Fibroblast of lung (primary cell): Measurements from ENCODE around the gene CEP128. TPM values are rescaled to one million over a fixed set of nuclear protein-coding genes. Genes with fewer than 3 reads are reported as not detected.
A peak's percentile ranks its signal among the peaks of the same experiment; 100 is the strongest.

Experiments used
- DNase-seq, 2 donors: peaks; one replicate each; pipeline versions ENCODE4 v3.0.0 to v3.0.0-alpha.2; 2010; ENCODE audit warnings: low read depth in 2 of 2
- H2AFZ ChIP-seq: 2 replicates; pipeline ENCODE4 v1.5.1; 2012; ENCODE audit warnings: low read length, control low read depth, inconsistent platforms
- H3K27ac ChIP-seq: 2 replicates; pipeline ENCODE4 v1.5.1; 2011; ENCODE audit warnings: low read length, control low read depth; ENCODE audit not compliant: insufficient read depth
- H3K27me3 ChIP-seq: 2 replicates; pipeline ENCODE4 v1.5.1; 2011; ENCODE audit warnings: mild to moderate bottlenecking, low read length; ENCODE audit not compliant: control insufficient read depth, insufficient read depth
- H3K36me3 ChIP-seq: 2 replicates; pipeline ENCODE4 v1.5.1; 2011; ENCODE audit warnings: low read length; ENCODE audit not compliant: control insufficient read depth, insufficient read depth
- H3K4me1 ChIP-seq: 2 replicates; pipeline ENCODE4 v1.5.1; 2011; ENCODE audit warnings: low read length; ENCODE audit not compliant: control insufficient read depth, insufficient read depth; ENCODE audit errors: extremely low read depth
- H3K4me2 ChIP-seq: 2 replicates; pipeline ENCODE4 v1.5.1; 2011; ENCODE audit warnings: low read length, control low read depth; ENCODE audit not compliant: insufficient read depth; ENCODE audit errors: extremely low read depth
- H3K4me3 ChIP-seq, 4 experiments: fragments of 200-600 bp in 1 of 4; sonication (generic) in 1 of 4; replicated peaks in 1 of 4; 2 replicates each; pipeline ENCODE4 v1.5.1; 2011 to 2016; ENCODE audit warnings: low read length in 4 of 4, low read depth in 3 of 4, mild to moderate bottlenecking in 3 of 4, control low read depth in 2 of 4, inconsistent platforms in 1 of 4, mixed read lengths in 1 of 4; ENCODE audit not compliant: insufficient read depth in 1 of 4; ENCODE audit errors: control extremely low read depth in 1 of 4
- H3K79me2 ChIP-seq: 2 replicates; pipeline ENCODE4 v1.5.1; 2012; ENCODE audit warnings: mild to moderate bottlenecking, low read length, inconsistent platforms; ENCODE audit not compliant: control insufficient read depth, insufficient read depth
- H3K9ac ChIP-seq: 2 replicates; pipeline ENCODE4 v1.5.1; 2011; ENCODE audit warnings: mild to moderate bottlenecking, low read length, control low read depth; ENCODE audit not compliant: insufficient read depth
- H3K9me3 ChIP-seq: 2 replicates; pipeline ENCODE4 v1.5.1; 2012; ENCODE audit warnings: low read depth, low read length; ENCODE audit not compliant: control insufficient read depth, insufficient read depth
- H4K20me1 ChIP-seq: 2 replicates; pipeline ENCODE4 v1.5.1; 2011; ENCODE audit warnings: low read length; ENCODE audit not compliant: control insufficient read depth, insufficient read depth; ENCODE audit errors: extremely low read depth
- EZH2 ChIP-seq: IDR thresholded peaks from 2 replicates; pipeline ENCODE4 v1.5.1; 2012; ENCODE audit warnings: low read length, control low read depth, mild to moderate bottlenecking; ENCODE audit errors: missing control alignments
- polyA plus RNA-seq, 2 donors: library from polyadenylated mRNA; depleted of rRNA in 1 of 2; stranded (reverse) in 1 of 2; unstranded in 1 of 2; fragments of >200 nt; gene quantifications; 2 replicates each; pipeline ENCODE4 v1.2.1, GENCODE V29; 2011 to 2012; ENCODE audit warnings: missing spikeins in 1 of 2
- total RNA-seq: library from RNA; depleted of rRNA; stranded (reverse); fragments of >200 nt; gene quantifications from 2 replicates; pipeline ENCODE4 v1.2.1, GENCODE V29; 2014
- TF ChIP-seq, protein P1 (sequence below), 2 donors: IDR thresholded peaks in 1 of 2; conservative IDR thresholded peaks in 1 of 2; 1 replicate in 1 of 2; 2 replicates in 1 of 2; pipeline ENCODE4 v1.5.1; 2011 to 2012; ENCODE audit warnings: low read length in 2 of 2, control low read depth in 1 of 2, inconsistent platforms in 1 of 2, low read depth in 1 of 2, mild to moderate bottlenecking in 1 of 2

CEP128 gene
- total and polyA plus RNA-seq, 2 donors (not counting 1 experiment from before 2014, with no cell fraction given), result 1.3 to 7.8 TPM

DNA sequence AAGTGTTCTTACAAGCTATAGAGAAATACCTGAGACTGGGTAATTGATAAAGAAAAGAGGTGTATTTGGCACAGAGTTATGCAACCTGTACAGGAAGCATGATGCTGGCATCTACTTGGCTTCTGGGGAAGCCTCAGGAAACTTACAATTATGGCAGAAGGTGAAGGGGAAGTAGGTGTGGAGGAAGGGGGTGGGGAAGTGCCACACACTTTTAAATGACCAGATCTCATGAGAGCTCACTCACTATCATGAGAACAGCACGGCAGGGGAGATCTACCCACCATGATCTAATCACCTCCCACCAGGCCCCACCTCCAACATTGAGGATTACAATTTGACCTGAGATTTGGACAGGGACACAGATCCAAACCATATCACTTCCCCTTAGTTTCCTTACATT lies 46.7 kb upstream of the CEP128 start:
- no peaks in the 10 kb centered on the region for H3K27me3 ChIP-seq
- H3K4me2 ChIP-seq, result no peak overlapping the region
- DNase-seq, result no peak
- TF ChIP-seq, protein P1, sequence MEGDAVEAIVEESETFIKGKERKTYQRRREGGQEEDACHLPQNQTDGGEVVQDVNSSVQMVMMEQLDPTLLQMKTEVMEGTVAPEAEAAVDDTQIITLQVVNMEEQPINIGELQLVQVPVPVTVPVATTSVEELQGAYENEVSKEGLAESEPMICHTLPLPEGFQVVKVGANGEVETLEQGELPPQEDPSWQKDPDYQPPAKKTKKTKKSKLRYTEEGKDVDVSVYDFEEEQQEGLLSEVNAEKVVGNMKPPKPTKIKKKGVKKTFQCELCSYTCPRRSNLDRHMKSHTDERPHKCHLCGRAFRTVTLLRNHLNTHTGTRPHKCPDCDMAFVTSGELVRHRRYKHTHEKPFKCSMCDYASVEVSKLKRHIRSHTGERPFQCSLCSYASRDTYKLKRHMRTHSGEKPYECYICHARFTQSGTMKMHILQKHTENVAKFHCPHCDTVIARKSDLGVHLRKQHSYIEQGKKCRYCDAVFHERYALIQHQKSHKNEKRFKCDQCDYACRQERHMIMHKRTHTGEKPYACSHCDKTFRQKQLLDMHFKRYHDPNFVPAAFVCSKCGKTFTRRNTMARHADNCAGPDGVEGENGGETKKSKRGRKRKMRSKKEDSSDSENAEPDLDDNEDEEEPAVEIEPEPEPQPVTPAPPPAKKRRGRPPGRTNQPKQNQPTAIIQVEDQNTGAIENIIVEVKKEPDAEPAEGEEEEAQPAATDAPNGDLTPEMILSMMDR (conservative IDR thresholded peaks at IDR 0.05 in 1 of 2, IDR thresholded peaks at IDR 0.05 in 1 of 2; ENCODE audit: low read depth in 1 of 2, low read length in 2 of 2), result no peak
- TF ChIP-seq EZH2, result no peak
- H3K9ac ChIP-seq, result no peak overlapping the region
- no peaks in the 10 kb centered on the region for H3K4me1 ChIP-seq
- no peaks in the 10 kb centered on the region for H3K79me2 ChIP-seq
- no peak overlapping the region for H2AFZ ChIP-seq
- no peaks in the 10 kb centered on the region for H4K20me1 ChIP-seq
- no peak overlapping the region for H3K27ac ChIP-seq
- no peaks in the 10 kb centered on the region for H3K36me3 ChIP-seq
- no peaks in the 10 kb centered on the region for H3K9me3 ChIP-seq
- no peak overlapping the region for H3K4me3 ChIP-seq

DNA sequence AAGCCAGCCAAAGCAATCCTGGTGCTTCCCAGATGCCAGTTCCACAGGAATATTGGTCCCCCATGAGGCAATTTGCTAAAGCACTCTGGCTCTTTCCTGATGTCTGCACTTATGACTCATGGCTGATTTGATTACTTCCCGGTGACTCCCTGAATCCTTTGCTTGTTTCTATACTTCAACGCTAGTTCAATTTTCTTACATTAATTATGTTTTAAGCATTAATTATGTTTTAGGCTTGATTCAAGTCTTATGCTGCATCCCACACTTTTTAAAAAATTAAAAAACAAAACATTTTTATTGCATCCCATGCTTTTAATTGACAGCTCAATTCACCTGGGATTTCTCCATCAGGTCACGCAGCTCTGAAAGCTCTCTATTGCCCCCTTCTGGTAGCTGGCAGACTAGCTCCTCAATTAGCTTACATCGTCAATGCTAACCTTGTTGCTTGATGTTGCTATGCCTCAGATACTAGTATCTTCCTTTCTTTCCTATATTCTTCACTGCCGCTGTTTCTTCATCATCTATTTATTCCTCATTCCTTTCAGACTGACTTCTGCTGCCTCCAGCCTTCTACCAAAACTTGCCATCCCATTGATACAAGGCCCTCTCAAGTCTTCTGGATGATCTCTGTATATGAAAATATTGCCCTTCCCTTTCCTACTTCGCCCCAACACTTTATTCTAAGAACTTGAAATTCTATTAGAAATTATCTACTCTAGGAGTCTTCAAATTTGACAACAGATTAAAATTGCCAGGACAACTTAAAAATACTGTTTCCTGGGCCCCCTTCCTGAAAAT lies 45.9 kb upstream of the CEP128 start:
- H4K20me1 ChIP-seq, result no peaks in the 10 kb centered on the region
- H2AFZ ChIP-seq, result no peak overlapping the region
- H3K4me1 ChIP-seq, result no peaks in the 10 kb centered on the region
- no peak overlapping the region for H3K27ac ChIP-seq
- no peak overlapping the region for H3K9ac ChIP-seq
- H3K36me3 ChIP-seq, result no peaks in the 10 kb centered on the region
- peak; percentile 51 to 73 for DNase-seq
- H3K79me2 ChIP-seq, result no peaks in the 10 kb centered on the region
- H3K27me3 ChIP-seq, result no peaks in the 10 kb centered on the region
- no peaks in the 10 kb centered on the region for H3K9me3 ChIP-seq
- no peak overlapping the region for H3K4me2 ChIP-seq
- TF ChIP-seq EZH2, result no peak
- TF ChIP-seq, protein P1 (conservative IDR thresholded peaks at IDR 0.05 in 1 of 2, IDR thresholded peaks at IDR 0.05 in 1 of 2; ENCODE audit: low read depth in 1 of 2, low read length in 2 of 2), result peak; percentile 95 to 98
- no peak overlapping the region for H3K4me3 ChIP-seq

DNA sequence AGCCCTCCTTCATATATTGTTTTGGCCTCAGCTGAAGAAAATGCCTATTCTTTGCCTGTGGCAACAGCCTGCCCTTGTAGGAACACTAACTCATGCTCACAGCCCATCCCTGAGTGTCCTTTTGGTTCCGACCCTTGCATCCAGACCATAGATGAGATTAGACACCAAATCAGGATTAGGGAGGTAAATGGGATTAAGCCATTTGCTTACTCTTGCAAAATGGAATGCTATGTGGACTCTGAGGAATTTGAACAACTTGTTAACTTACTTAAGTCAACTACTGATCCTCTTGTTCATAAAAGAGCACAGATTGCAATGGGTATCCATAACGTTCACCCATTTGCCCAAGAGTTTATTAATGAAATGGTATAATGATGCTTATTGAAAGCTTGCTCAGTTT lies 41.2 kb upstream of the CEP128 start:
- Histone ChIP-seq H3K4me3 (no peak overlapping the region), H3K27me3 (no peaks in the 10 kb centered on the region), H3K27ac (no peak overlapping the region), H3K4me1 (no peaks in the 10 kb centered on the region), H4K20me1 (no peaks in the 10 kb centered on the region), H2AFZ (no peak overlapping the region), H3K9me3 (no peaks in the 10 kb centered on the region), H3K79me2 (no peaks in the 10 kb centered on the region), H3K4me2 (no peak overlapping the region), H3K9ac (no peak overlapping the region), H3K36me3 (no peaks in the 10 kb centered on the region)
- TF ChIP-seq, protein P1 (conservative IDR thresholded peaks at IDR 0.05 in 1 of 2, IDR thresholded peaks at IDR 0.05 in 1 of 2; ENCODE audit: low read depth in 1 of 2, low read length in 2 of 2), result no peak
- TF ChIP-seq EZH2, result no peak
- peak in 1 of 2 donors; percentile 9 for DNase-seq
